ENCODE measurements around the gene HCN4.

DNA sequence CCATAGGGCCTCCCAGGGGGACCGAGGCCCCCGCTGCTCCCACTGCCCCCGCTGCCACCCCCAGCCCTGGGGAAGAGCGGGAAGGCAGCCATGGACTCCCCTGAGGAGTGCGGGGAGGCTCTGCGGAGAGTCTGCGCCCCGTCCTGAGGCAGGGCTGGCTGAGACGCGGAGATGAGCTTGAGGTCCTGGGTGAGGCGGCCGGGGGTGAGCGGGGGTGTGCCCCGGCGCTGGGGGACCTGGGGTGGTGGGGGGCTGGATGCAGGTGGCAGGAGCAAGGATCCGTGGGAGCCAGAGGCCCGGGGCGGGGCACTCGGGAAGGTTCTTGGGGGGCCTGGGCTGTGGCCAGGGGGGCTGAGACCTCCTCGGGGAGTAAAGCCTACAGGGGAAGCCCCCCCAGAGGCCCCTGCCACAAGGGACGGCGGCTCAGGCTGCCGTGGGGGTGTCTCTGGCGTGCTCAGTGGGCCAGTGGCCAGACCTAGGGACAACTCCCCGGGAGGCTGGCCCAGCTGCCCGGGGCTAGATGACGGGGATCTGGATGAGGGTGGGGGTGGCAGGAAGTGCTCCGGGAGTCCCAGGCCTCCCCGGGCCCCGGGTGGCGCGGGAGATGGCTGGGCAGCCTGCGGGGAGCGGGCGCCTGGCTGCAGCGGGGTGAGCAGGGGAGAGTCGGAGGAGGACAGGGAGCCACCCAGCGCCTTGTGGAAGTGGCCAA, 45.9 kb downstream of the HCN4 start:
- TF ChIP-seq, protein P1, sequence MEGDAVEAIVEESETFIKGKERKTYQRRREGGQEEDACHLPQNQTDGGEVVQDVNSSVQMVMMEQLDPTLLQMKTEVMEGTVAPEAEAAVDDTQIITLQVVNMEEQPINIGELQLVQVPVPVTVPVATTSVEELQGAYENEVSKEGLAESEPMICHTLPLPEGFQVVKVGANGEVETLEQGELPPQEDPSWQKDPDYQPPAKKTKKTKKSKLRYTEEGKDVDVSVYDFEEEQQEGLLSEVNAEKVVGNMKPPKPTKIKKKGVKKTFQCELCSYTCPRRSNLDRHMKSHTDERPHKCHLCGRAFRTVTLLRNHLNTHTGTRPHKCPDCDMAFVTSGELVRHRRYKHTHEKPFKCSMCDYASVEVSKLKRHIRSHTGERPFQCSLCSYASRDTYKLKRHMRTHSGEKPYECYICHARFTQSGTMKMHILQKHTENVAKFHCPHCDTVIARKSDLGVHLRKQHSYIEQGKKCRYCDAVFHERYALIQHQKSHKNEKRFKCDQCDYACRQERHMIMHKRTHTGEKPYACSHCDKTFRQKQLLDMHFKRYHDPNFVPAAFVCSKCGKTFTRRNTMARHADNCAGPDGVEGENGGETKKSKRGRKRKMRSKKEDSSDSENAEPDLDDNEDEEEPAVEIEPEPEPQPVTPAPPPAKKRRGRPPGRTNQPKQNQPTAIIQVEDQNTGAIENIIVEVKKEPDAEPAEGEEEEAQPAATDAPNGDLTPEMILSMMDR (IDR thresholded peaks at IDR 0.05 in 4 of 5, conservative IDR thresholded peaks at IDR 0.05 in 1 of 5), result no peak
- no peak for TF ChIP-seq POLR2A (IDR thresholded peaks at IDR 0.05)
